Measurements from ENCODE around the gene CORO2B. TPM values are rescaled to one million over a fixed set of nuclear protein-coding genes. Genes with fewer than 3 reads are reported as not detected.
A peak's percentile ranks its signal among the peaks of the same experiment; 100 is the strongest.

CORO2B gene
- total RNA-seq, 1 experiment from 2014 or later = 0.59 TPM

GRCh38 chr15:68585574-68586273 is 6.9 kb downstream of the CORO2B start:
- intact Hi-C loops (cut with micrococcal nuclease; ENCODE audit: unreplicated experiment) = no loop called here
- no peaks in the 10 kb centered on the region for H4K20me1 ChIP-seq (ENCODE audit: insufficient read depth)
- DNase-seq = no peak
- no peaks in the 10 kb centered on the region for H3K9me3 ChIP-seq (ENCODE audit: insufficient read depth, low read depth)
- no peaks in the 10 kb centered on the region for H3K36me3 ChIP-seq (ENCODE audit: low read depth)
- H3K4me2 ChIP-seq = peak overlapping the region; percentile 43
- BruUV-seq (replicated peaks) = TSS peak; percentile 65
- no peak overlapping the region for H3K4me3 ChIP-seq
- no peak overlapping the region for H2AFZ ChIP-seq
- 0 out of 2 replicates have a peak, but pooled peaks cover 4% of the 10 kb centered on the region for H3F3A ChIP-seq (ENCODE audit: insufficient read depth, low read depth)
- no peaks in the 10 kb centered on the region for H3K9me2 ChIP-seq (ENCODE audit: insufficient read depth)
- H3K4me1 ChIP-seq (replicated peaks; ENCODE audit: insufficient read depth) = peaks cover 24% of the 10 kb centered on the region
- no peaks in the 10 kb centered on the region for H3K79me2 ChIP-seq (ENCODE audit: low read depth)
- ChIA-PET POLR2A (ENCODE audit: unreplicated experiment) (interaction anchor here (0.6 to 0.7 kb wide), 2 partner anchors 19 to 1246 kb away, joined by 3 to 6 read pairs; no protein-coding TSS in a partner anchor), CTCF (interaction anchor here (0.6 to 0.7 kb wide), 2 partner anchors 21 to 88 kb away, joined by 3 read pairs; no protein-coding TSS in a partner anchor)
- TF ChIP-seq EZH2 (IDR thresholded peaks at IDR 0.05; ENCODE audit: low read depth) = no peak
- TF ChIP-seq, protein P1, sequence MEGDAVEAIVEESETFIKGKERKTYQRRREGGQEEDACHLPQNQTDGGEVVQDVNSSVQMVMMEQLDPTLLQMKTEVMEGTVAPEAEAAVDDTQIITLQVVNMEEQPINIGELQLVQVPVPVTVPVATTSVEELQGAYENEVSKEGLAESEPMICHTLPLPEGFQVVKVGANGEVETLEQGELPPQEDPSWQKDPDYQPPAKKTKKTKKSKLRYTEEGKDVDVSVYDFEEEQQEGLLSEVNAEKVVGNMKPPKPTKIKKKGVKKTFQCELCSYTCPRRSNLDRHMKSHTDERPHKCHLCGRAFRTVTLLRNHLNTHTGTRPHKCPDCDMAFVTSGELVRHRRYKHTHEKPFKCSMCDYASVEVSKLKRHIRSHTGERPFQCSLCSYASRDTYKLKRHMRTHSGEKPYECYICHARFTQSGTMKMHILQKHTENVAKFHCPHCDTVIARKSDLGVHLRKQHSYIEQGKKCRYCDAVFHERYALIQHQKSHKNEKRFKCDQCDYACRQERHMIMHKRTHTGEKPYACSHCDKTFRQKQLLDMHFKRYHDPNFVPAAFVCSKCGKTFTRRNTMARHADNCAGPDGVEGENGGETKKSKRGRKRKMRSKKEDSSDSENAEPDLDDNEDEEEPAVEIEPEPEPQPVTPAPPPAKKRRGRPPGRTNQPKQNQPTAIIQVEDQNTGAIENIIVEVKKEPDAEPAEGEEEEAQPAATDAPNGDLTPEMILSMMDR (conservative IDR thresholded peaks at IDR 0.05) = no peak
- H3K27ac ChIP-seq = peak overlapping the region; percentile 80
- H3K27me3 ChIP-seq (ENCODE audit: insufficient read depth, low read depth) = no peaks in the 10 kb centered on the region

DNA sequence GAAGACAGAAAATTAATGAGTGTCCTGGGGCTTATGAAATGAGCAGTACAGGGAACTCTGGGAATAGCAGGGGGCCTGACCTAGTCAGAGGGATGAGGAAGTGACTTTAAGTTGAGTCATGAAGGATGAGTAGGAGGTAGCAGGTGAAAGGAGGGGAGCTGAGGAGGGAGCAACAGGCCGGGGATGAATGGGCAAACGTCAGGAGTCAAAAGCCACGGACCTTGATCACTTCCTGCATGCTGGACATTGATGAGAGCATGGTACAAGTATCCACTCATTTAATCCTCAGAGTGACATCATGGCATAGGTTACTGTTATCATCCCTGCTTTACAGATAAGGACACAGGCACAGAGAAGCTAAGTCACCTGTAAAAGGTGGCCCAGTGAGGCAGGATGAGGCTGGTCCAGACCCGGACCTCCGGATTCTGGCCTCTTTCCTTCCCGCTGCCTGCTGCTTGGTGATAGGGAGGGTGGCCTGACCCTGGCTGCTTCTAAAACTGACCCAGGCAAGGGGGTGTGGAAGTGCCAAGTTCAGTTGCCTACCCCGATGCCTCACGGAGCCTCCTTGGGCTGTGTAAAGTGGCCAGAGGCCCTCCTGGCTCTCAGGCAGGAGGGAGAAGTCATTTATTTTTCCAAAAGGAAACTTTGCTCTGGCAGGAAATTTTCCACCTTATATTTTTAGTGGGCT is 7.6 kb downstream of the CORO2B start:
- Histone ChIP-seq H4K20me1 (ENCODE audit: insufficient read depth) (no peaks in the 10 kb centered on the region), H2AFZ (no peak overlapping the region), H3K36me3 (ENCODE audit: low read depth) (no peaks in the 10 kb centered on the region), H3K4me1 (replicated peaks; ENCODE audit: insufficient read depth) (peaks cover 24% of the 10 kb centered on the region), H3K9me3 (ENCODE audit: insufficient read depth, low read depth) (no peaks in the 10 kb centered on the region), H3K4me3 (no peak overlapping the region), H3K79me2 (ENCODE audit: low read depth) (no peaks in the 10 kb centered on the region), H3K27me3 (ENCODE audit: insufficient read depth, low read depth) (no peaks in the 10 kb centered on the region), H3F3A (ENCODE audit: insufficient read depth, low read depth) (0 out of 2 replicates have a peak, but pooled peaks cover 4% of the 10 kb centered on the region), H3K9me2 (ENCODE audit: insufficient read depth) (no peaks in the 10 kb centered on the region), H3K27ac (peak overlapping the region; percentile 80), H3K4me2 (peak overlapping the region; percentile 43)
- ChIA-PET CTCF (interaction anchor here (0.7 kb wide), 1 partner anchor 88 kb away, joined by 3 read pairs; no protein-coding TSS in a partner anchor), POLR2A (ENCODE audit: unreplicated experiment) (interaction anchor here (0.6 to 0.7 kb wide), 2 partner anchors 19 to 1246 kb away, joined by 3 to 6 read pairs; no protein-coding TSS in a partner anchor)
- no TSS peak for BruUV-seq (replicated peaks)
- no peak for TF ChIP-seq EZH2 (IDR thresholded peaks at IDR 0.05; ENCODE audit: low read depth)
- TF ChIP-seq, protein P1 (conservative IDR thresholded peaks at IDR 0.05) = no peak
- intact Hi-C loops (cut with micrococcal nuclease; ENCODE audit: unreplicated experiment) = no loop called here
- peak; percentile 38 to 86 for DNase-seq

DNA sequence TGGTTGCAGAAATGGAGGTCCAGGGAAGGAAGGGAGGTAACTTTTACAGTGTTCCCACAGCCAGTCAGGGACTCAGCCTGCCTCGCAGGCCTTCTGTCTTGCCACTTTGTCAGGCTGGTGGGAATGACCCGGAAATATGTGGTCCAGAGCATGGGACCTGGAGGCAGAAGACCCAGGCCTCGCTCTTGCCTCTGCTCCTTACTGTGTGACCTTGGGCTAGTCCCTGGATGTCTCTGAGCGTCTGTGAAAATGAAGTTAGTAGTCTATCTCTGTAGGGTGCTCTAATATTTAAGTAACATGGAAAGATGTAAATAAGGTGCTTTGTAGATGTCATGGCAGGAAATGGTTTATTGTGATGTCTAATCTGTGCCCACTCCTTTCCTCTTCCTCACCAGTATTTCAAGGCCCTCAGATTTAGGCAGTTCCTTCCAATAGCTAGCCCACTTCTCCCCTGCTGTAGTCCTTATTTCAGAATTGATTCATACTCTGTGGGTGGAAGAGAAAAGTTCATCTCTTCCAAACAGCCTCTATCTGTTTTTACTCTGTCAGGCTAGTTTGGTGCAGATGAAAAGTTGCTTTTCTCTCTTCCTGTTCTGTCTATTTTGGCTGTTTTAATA is 9.1 kb downstream of the CORO2B start:
- POLR2A ChIA-PET (ENCODE audit: unreplicated experiment) = no interaction called here
- Histone ChIP-seq H3F3A (ENCODE audit: insufficient read depth, low read depth) (0 out of 2 replicates have a peak, but pooled peaks cover 4% of the 10 kb centered on the region), H3K4me3 (no peak overlapping the region), H3K4me1 (replicated peaks; ENCODE audit: insufficient read depth) (peaks cover 24% of the 10 kb centered on the region), H3K27ac (no peak overlapping the region), H3K4me2 (no peak overlapping the region), H3K36me3 (ENCODE audit: low read depth) (no peaks in the 10 kb centered on the region), H3K9me3 (ENCODE audit: insufficient read depth, low read depth) (no peaks in the 10 kb centered on the region), H2AFZ (no peak overlapping the region), H3K79me2 (ENCODE audit: low read depth) (no peaks in the 10 kb centered on the region), H3K9me2 (ENCODE audit: insufficient read depth) (no peaks in the 10 kb centered on the region), H4K20me1 (ENCODE audit: insufficient read depth) (no peaks in the 10 kb centered on the region), H3K27me3 (ENCODE audit: insufficient read depth, low read depth) (no peaks in the 10 kb centered on the region)
- no TSS peak for BruUV-seq (replicated peaks)
- DNase-seq = no peak
- TF ChIP-seq EZH2 (IDR thresholded peaks at IDR 0.05; ENCODE audit: low read depth) = no peak
- TF ChIP-seq, protein P1 (conservative IDR thresholded peaks at IDR 0.05) = no peak
- intact Hi-C loops (cut with micrococcal nuclease; ENCODE audit: unreplicated experiment) = no loop called here
- CTCF ChIA-PET = no interaction called here

All from PC-9 (cell line).